NCI-H1436 (cell line): ENCODE data around the gene WNT7A.

Source experiments
- DNase-seq: peaks from one replicate; lab custom pipeline; 2025; lab: John Stamatoyannopoulos, UW

Gene WNT7A

GRCh38 chr3:13827256-13827655 lies 52.6 kb downstream of the WNT7A start:
- DNase-seq, result no peak

GRCh38 chr3:13826672-13827071 lies 53.2 kb downstream of the WNT7A start:
- no peak for DNase-seq

GRCh38 chr3:13825821-13826220 lies 54.0 kb downstream of the WNT7A start:
- no peak for DNase-seq

- no peak for DNase-seq
Measured at GRCh38 chr3:13825311-13825579, 54.6 kb downstream of the WNT7A start.

- no peak for DNase-seq
Measured at GRCh38 chr3:13824521-13825310, 55.2 kb downstream of the WNT7A start.

GRCh38 chr3:13823692-13824091 lies 56.2 kb downstream of the WNT7A start:
- no peak for DNase-seq

- no peak for DNase-seq
Measured at GRCh38 chr3:13822871-13823585, 56.8 kb downstream of the WNT7A start.

- no peak for DNase-seq
Measured at GRCh38 chr3:13822042-13822441, 57.8 kb downstream of the WNT7A start.

GRCh38 chr3:13821126-13821525 lies 58.7 kb downstream of the WNT7A start:
- no peak for DNase-seq

- no peak for DNase-seq
Measured at GRCh38 chr3:13818919-13819318, 61.0 kb downstream of the WNT7A start.

GRCh38 chr3:13815088-13815683 lies 64.7 kb downstream of the WNT7A start:
- DNase-seq, result no peak

- DNase-seq, result no peak
Measured at GRCh38 chr3:13812034-13812471, 67.8 kb downstream of the WNT7A start.

GRCh38 chr3:13811614-13812013 lies 68.3 kb downstream of the WNT7A start:
- no peak for DNase-seq

GRCh38 chr3:13808550-13808949 lies 71.3 kb downstream of the WNT7A start:
- no peak for DNase-seq

GRCh38 chr3:13801361-13802204 lies 78.3 kb downstream of the WNT7A start:
- DNase-seq, result no peak

GRCh38 chr3:13800064-13800463 lies 79.8 kb downstream of the WNT7A start:
- DNase-seq, result no peak

- DNase-seq, result no peak
Measured at GRCh38 chr3:13798401-13798800, 81.5 kb downstream of the WNT7A start.

GRCh38 chr3:13796701-13797460 lies 83.0 kb downstream of the WNT7A start:
- DNase-seq, result no peak

GRCh38 chr3:13795816-13796215 lies 84.1 kb downstream of the WNT7A start:
- DNase-seq, result no peak

- no peak for DNase-seq
Measured at GRCh38 chr3:13794322-13794721, 85.5 kb downstream of the WNT7A start.

- no peak for DNase-seq
Measured at GRCh38 chr3:13793451-13793850, 86.4 kb downstream of the WNT7A start.
